NCI-H1694 treated with DMSO at 0.1 percent for 48 hours (cell line): ENCODE measurements around the gene LRRC4B.
A peak's percentile ranks its signal among the peaks of the same experiment; 100 is the strongest.

Experiments
- DNase-seq: peaks from one replicate; lab custom pipeline; 2025; lab: John Stamatoyannopoulos, UW

LRRC4B gene

GRCh38 chr19:50520822-50521465 lies 47.3 kb downstream of the LRRC4B start:
- DNase-seq: no peak

GRCh38 chr19:50519006-50519575 lies 49.1 kb downstream of the LRRC4B start:
- no peak for DNase-seq

GRCh38 chr19:50518091-50519005 lies 49.9 kb downstream of the LRRC4B start:
- DNase-seq: no peak

GRCh38 chr19:50517704-50518075 lies 50.5 kb downstream of the LRRC4B start:
- DNase-seq: no peak

GRCh38 chr19:50516964-50517703 lies 51.1 kb downstream of the LRRC4B start:
- DNase-seq: no peak

- DNase-seq: no peak
Measured at GRCh38 chr19:50516456-50516855, 51.8 kb downstream of the LRRC4B start.

GRCh38 chr19:50515168-50515561 lies 53.1 kb downstream of the LRRC4B start:
- no peak for DNase-seq

- DNase-seq: peak; percentile 79
Measured at GRCh38 chr19:50514346-50515167, 53.7 kb downstream of the LRRC4B start.

- no peak for DNase-seq
Measured at GRCh38 chr19:50513746-50514345, 54.4 kb downstream of the LRRC4B start, which contains the start of gene ASPDH. TSS of gene ASPDH (minus strand) at chr19:50513913. CDS start at chr19:50513823, 90 bp downstream.

- no peak for DNase-seq
Measured at GRCh38 chr19:50512999-50513745, 55.1 kb downstream of the LRRC4B start.

GRCh38 chr19:50512112-50512998 lies 55.9 kb downstream of the LRRC4B start:
- DNase-seq: no peak

- peak; percentile 99 for DNase-seq
Measured at GRCh38 chr19:50511069-50511822, 57.0 kb downstream of the LRRC4B start, which contains the start of gene JOSD2. TSS of gene JOSD2 (minus strand) at chr19:50511191. CDS start at chr19:50510431, 760 bp downstream.

- peak; percentile 79 for DNase-seq
Measured at GRCh38 chr19:50510700-50511068, 57.6 kb downstream of the LRRC4B start.

GRCh38 chr19:50510121-50510670 lies 58.0 kb downstream of the LRRC4B start:
- no peak for DNase-seq

GRCh38 chr19:50509366-50509765 lies 58.9 kb downstream of the LRRC4B start:
- no peak for DNase-seq

- DNase-seq: no peak
Measured at GRCh38 chr19:50508843-50509190, 59.4 kb downstream of the LRRC4B start.

GRCh38 chr19:50507376-50507775 lies 60.9 kb downstream of the LRRC4B start:
- DNase-seq: no peak

- DNase-seq: no peak
Measured at GRCh38 chr19:50506700-50507099, 61.5 kb downstream of the LRRC4B start.
